ENCODE measurements around the gene ZSCAN18.

Gene ZSCAN18

GRCh38 chr19:58044391-58044790, 53.6 kb downstream of the ZSCAN18 start:
- DNase-seq (ENCODE audit: low read depth): no peak

GRCh38 chr19:58042495-58043340, 55.3 kb downstream of the ZSCAN18 start:
- no peak for DNase-seq (ENCODE audit: low read depth)

- no peak for DNase-seq (ENCODE audit: low read depth)
Measured at GRCh38 chr19:58040751-58041525, 57.1 kb downstream of the ZSCAN18 start.

- DNase-seq (ENCODE audit: low read depth): no peak
Measured at GRCh38 chr19:58038688-58039204, 59.3 kb downstream of the ZSCAN18 start.

- no peak for DNase-seq (ENCODE audit: low read depth)
Measured at GRCh38 chr19:58037927-58038687, 59.9 kb downstream of the ZSCAN18 start.

GRCh38 chr19:58035863-58036262, 62.2 kb downstream of the ZSCAN18 start:
- no peak for DNase-seq (ENCODE audit: low read depth)

GRCh38 chr19:58034477-58034793, 63.6 kb downstream of the ZSCAN18 start:
- DNase-seq (ENCODE audit: low read depth): no peak
